Mucosa of rectum (tissue), 2 donors: ENCODE data around the gene RAB35.

Experiments
- H3K27ac ChIP-seq, 2 donors: one replicate each; pipeline ENCODE4 v1.7.0; 2013; ENCODE audit warnings: inconsistent platforms in 2 of 2, low read depth in 2 of 2, low read length in 2 of 2
- H3K27me3 ChIP-seq, 2 donors: one replicate each; pipeline ENCODE4 v1.7.0; 2013; ENCODE audit warnings: low read length in 2 of 2; ENCODE audit not compliant: control insufficient read depth in 2 of 2, insufficient read depth in 2 of 2
- H3K36me3 ChIP-seq, 2 donors: one replicate each; pipeline ENCODE4 v1.7.0; 2013; ENCODE audit warnings: low read length in 2 of 2; ENCODE audit not compliant: control insufficient read depth in 2 of 2, insufficient read depth in 2 of 2
- H3K4me1 ChIP-seq, 2 donors: one replicate each; pipeline ENCODE4 v1.7.0; 2013; ENCODE audit warnings: low read length in 2 of 2, mild to moderate bottlenecking in 1 of 2; ENCODE audit not compliant: control insufficient read depth in 2 of 2, insufficient read depth in 2 of 2
- H3K4me3 ChIP-seq, 2 donors: one replicate each; pipeline ENCODE4 v1.7.0; 2013; ENCODE audit warnings: low read length in 2 of 2
- H3K9ac ChIP-seq, 2 donors: one replicate each; pipeline ENCODE4 v1.7.0; 2013; ENCODE audit warnings: low read length in 2 of 2, low read depth in 1 of 2, mild to moderate bottlenecking in 1 of 2
- H3K9me3 ChIP-seq, 2 donors: one replicate each; pipeline ENCODE4 v1.7.0; 2013; ENCODE audit warnings: low read length in 2 of 2; ENCODE audit not compliant: control insufficient read depth in 2 of 2
- donor health status: healthy.
- donor health status: Normal muscosa, but diverticular disease.

RAB35 gene

DNA sequence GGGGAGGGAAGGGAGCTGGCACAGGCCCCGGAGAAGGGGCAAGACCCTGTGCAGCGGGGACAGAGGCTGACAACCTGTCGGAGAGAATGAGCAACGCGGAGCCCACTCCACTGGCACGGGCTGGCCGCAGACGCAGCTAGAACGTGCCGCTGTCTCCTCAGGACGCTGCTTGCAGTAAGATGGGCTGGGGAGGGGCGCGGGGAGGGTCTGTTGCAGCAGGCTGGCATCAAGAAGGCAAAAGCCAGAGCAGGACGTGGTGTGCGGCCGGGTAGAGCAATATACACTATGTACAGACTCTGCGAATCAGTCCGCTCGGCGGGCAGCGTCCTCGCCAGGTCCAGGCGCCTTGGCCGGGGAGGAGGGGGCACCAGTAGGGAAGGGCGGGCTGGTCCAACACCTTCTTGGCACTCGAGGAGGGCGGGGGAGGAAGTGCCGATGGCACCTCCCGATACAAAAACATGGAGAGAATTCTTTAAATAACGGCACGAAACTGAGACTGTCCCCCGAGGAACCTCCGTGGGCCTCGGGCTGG lies 19.8 kb downstream of the RAB35 start:
- Histone ChIP-seq H3K4me3 (no peak overlapping the region), H3K27me3 (no peaks in the 10 kb centered on the region), H3K27ac (no peak overlapping the region), H3K9me3 (no peaks in the 10 kb centered on the region), H3K36me3 (peaks cover 50 to 51% of the 10 kb centered on the region in 2 donors), H3K9ac (no peak overlapping the region), H3K4me1 (peaks cover 1 to 2% of the 10 kb centered on the region in 2 donors)

DNA sequence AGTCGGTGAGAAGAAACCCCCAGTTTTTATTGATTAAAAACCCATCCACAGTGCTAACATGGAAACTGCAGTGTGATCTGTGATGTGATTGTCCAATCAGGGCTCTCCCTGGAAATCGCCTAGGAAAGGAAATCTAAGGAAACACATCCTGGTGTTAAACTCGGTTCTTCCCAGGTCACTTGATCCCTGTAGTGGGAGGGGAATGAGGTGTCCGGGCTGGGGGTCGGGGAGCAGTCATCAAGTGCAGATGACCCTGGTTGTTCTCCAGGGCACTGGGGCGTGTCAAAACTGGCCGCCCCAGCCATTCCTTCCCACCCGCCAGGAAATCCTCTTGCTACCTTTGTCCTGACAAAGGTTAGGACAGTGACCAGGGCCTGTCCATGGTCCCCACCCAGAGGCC lies 20.8 kb downstream of the RAB35 start:
- H3K9ac ChIP-seq: no peak overlapping the region
- H3K36me3 ChIP-seq: peaks cover 48 to 49% of the 10 kb centered on the region in 2 donors
- no peaks in the 10 kb centered on the region for H3K27me3 ChIP-seq

GRCh38 chr12:120095331-120095730 lies 21.2 kb downstream of the RAB35 start:
- Histone ChIP-seq H3K9me3 (no peaks in the 10 kb centered on the region), H3K9ac (no peak overlapping the region), H3K4me1 (no peaks in the 10 kb centered on the region), H3K4me3 (no peak overlapping the region), H3K27me3 (no peaks in the 10 kb centered on the region), H3K27ac (no peak overlapping the region), H3K36me3 (peaks cover 43 to 46% of the 10 kb centered on the region in 2 donors)

More for the DNA sequence above, 20.8 kb downstream of the RAB35 start:
- H3K4me3 ChIP-seq: no peak overlapping the region
- H3K4me1 ChIP-seq: no peaks in the 10 kb centered on the region
- no peak overlapping the region for H3K27ac ChIP-seq
- no peaks in the 10 kb centered on the region for H3K9me3 ChIP-seq

GRCh38 chr12:120094485-120094884 lies 22.1 kb downstream of the RAB35 start:
- Histone ChIP-seq H3K4me3 (no peak overlapping the region), H3K27ac (no peak overlapping the region), H3K27me3 (no peaks in the 10 kb centered on the region), H3K36me3 (peaks cover 39 to 40% of the 10 kb centered on the region in 2 donors), H3K9ac (no peak overlapping the region), H3K9me3 (no peaks in the 10 kb centered on the region), H3K4me1 (no peaks in the 10 kb centered on the region)

DNA sequence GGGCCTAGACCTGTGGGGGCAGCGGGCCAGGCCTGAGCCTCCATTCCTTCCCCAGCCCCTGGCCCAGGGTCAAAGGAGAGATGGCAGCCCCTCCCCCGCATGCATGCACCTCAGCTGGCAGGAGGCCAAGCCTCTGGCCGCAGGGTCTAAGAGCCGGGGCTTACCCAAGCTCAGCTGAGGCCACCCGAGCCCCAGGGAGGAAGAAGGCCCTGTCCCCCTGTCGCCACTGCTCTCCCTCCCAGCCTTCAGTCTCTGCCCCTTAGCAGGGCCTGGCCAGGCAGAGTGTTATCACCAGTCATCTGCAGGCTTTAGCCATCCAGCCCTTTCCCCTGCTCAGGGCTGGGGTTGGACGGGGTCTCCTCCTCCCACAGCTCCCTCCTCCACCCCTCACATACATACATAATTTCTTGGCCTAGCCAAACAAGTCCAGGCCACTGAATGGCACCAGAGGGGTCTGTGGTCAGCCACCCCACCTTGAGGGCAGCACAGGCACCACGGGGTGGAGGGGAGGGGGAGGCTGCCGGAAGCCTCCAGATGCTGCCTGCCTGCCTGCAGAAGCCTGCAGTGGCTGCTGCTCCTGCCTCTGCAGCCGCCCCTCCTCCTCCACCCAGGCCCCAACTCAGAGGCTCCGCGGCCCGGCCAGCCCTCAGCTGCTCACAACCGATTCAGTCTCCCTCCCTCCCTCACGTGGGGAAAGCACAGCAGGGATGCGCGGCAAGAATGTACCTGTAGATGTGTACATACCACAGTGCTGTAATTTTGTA lies 22.8 kb downstream of the RAB35 start:
- no peak overlapping the region for H3K4me3 ChIP-seq
- no peaks in the 10 kb centered on the region for H3K9me3 ChIP-seq
- H3K27ac ChIP-seq: no peak overlapping the region
- H3K9ac ChIP-seq: no peak overlapping the region
- peaks cover 33% of the 10 kb centered on the region in 2 donors for H3K36me3 ChIP-seq
- no peaks in the 10 kb centered on the region for H3K4me1 ChIP-seq
- no peaks in the 10 kb centered on the region for H3K27me3 ChIP-seq

GRCh38 chr12:120093336-120093591 lies 23.3 kb downstream of the RAB35 start:
- H3K4me3 ChIP-seq: no peak overlapping the region
- no peaks in the 10 kb centered on the region for H3K4me1 ChIP-seq
- no peak overlapping the region for H3K9ac ChIP-seq
- H3K36me3 ChIP-seq: peaks cover 28% of the 10 kb centered on the region in 2 donors
- H3K27me3 ChIP-seq: no peaks in the 10 kb centered on the region
- no peak overlapping the region for H3K27ac ChIP-seq
- H3K9me3 ChIP-seq: no peaks in the 10 kb centered on the region

- Histone ChIP-seq H3K4me3 (no peak overlapping the region), H3K27ac (no peak overlapping the region), H3K36me3 (peaks cover 25 to 26% of the 10 kb centered on the region in 2 donors)
Observed at GRCh38 chr12:120092551-120093335, 23.8 kb downstream of the RAB35 start.

GRCh38 chr12:120091371-120092090 lies 25.0 kb downstream of the RAB35 start:
- Histone ChIP-seq H3K36me3 (peaks cover 18 to 20% of the 10 kb centered on the region in 2 donors), H3K9ac (no peak overlapping the region), H3K9me3 (no peaks in the 10 kb centered on the region), H3K27ac (no peak overlapping the region), H3K4me3 (no peak overlapping the region), H3K4me1 (peaks cover 7 to 9% of the 10 kb centered on the region in 2 donors), H3K27me3 (no peaks in the 10 kb centered on the region)

More at GRCh38 chr12:120092551-120093335, 23.8 kb downstream of the RAB35 start:
- no peak overlapping the region for H3K9ac ChIP-seq
- H3K4me1 ChIP-seq: no peaks in the 10 kb centered on the region
- H3K27me3 ChIP-seq: no peaks in the 10 kb centered on the region
- H3K9me3 ChIP-seq: no peaks in the 10 kb centered on the region

- H3K27ac ChIP-seq: no peak overlapping the region
- no peaks in the 10 kb centered on the region for H3K27me3 ChIP-seq
- H3K36me3 ChIP-seq: peaks cover 11 to 13% of the 10 kb centered on the region in 2 donors
- no peaks in the 10 kb centered on the region for H3K9me3 ChIP-seq
- peaks cover 8 to 10% of the 10 kb centered on the region in 2 donors for H3K4me1 ChIP-seq
- H3K9ac ChIP-seq: no peak overlapping the region
- no peak overlapping the region for H3K4me3 ChIP-seq
Observed at GRCh38 chr12:120090626-120091295, 25.8 kb downstream of the RAB35 start.
